A673 (cell line): ENCODE results near the gene SSPN. TPM values are rescaled to one million over a fixed set of nuclear protein-coding genes. Genes with fewer than 3 reads are reported as not detected.

Experiments used
- BruUV-seq: library from RNA; stranded (reverse); fragments of 400-500 nt; replicated peaks from 2 replicates; lab custom pipeline; 2021; lab: Mats Ljungman, UMichigan
- CTCF ChIA-PET: fragments of 300-600 bp; sonication (Branson Sonifier 250); formaldehyde crosslinking; loops from one replicate; lab custom pipeline; 2022; ENCODE audit warnings: antibody characterized with exemption; lab: Charles Lee
- POLR2A ChIA-PET: fragments of 300-600 bp; sonication (Branson Sonifier 250); formaldehyde crosslinking; loops from one replicate; lab custom pipeline; 2022; ENCODE audit warnings: antibody characterized with exemption; ENCODE audit not compliant: low non-redundant PET; lab: Charles Lee
- DNase-seq: peaks from one replicate; pipeline ENCODE4 v3.0.0-alpha.2; 2015; ENCODE audit warnings: low spot score
- H3K27ac ChIP-seq: fragments of 200-600 bp; sonication (generic); 2 replicates; pipeline ENCODE4 v1.5.1; 2016; ENCODE audit warnings: mixed run types, low read depth, mild to moderate bottlenecking, mixed read lengths, antibody characterized with exemption, low read length; ENCODE audit not compliant: poor library complexity, severe bottlenecking
- H3K27me3 ChIP-seq: fragments of 200-600 bp; sonication (generic); replicated peaks from 2 replicates; pipeline ENCODE4 v1.6.1; 2017; ENCODE audit warnings: mixed run types, low read depth, mild to moderate bottlenecking, mixed read lengths, antibody characterized with exemption, low read length; ENCODE audit not compliant: insufficient read depth, poor library complexity
- H3K36me3 ChIP-seq: fragments of 200-600 bp; sonication (generic); 2 replicates; pipeline ENCODE4 v1.6.1; 2016; ENCODE audit warnings: mixed run types, mild to moderate bottlenecking, mixed read lengths, antibody characterized with exemption, low read length; ENCODE audit not compliant: insufficient read depth, poor library complexity, severe bottlenecking
- H3K4me1 ChIP-seq: fragments of 200-600 bp; sonication (generic); 2 replicates; pipeline ENCODE4 v1.6.1; 2017; ENCODE audit warnings: mixed run types, mild to moderate bottlenecking, mixed read lengths, antibody characterized with exemption, low read length; ENCODE audit not compliant: insufficient read depth, poor library complexity, severe bottlenecking
- H3K4me3 ChIP-seq: fragments of 200-600 bp; sonication (generic); 2 replicates; pipeline ENCODE4 v1.5.1; 2016; ENCODE audit warnings: low read depth, mixed run types, mild to moderate bottlenecking, mixed read lengths, low read length; ENCODE audit not compliant: poor library complexity, severe bottlenecking
- H3K9me3 ChIP-seq: fragments of 200-600 bp; sonication (generic); 2 replicates; pipeline ENCODE4 v1.6.1; 2016; ENCODE audit warnings: mixed run types, low read depth, mild to moderate bottlenecking, mixed read lengths, antibody characterized with exemption, low read length; ENCODE audit not compliant: poor library complexity, severe bottlenecking
- CTCF ChIP-seq: fragments of 300-800, 200-600 bp; sonication (generic); conservative IDR thresholded peaks from 2 replicates; pipeline ENCODE4 v1.5.1; 2017; ENCODE audit warnings: low read depth, mild to moderate bottlenecking, antibody characterized with exemption, low read length, moderate library complexity, mixed read lengths
- EZH2 ChIP-seq: fragments of 200-600 bp; sonication (generic); IDR thresholded peaks from 2 replicates; pipeline ENCODE4 v1.6.1; 2017; ENCODE audit warnings: borderline replicate concordance, low read depth, mild to moderate bottlenecking, mixed read lengths, antibody characterized with exemption, low read length; ENCODE audit not compliant: poor library complexity, severe bottlenecking
- intact Hi-C: fragments of 100-400 bp; cut with micrococcal nuclease; formaldehyde crosslinking; loops from one replicate; pipeline ENCODE4 v1.10.0; 2022; ENCODE audit not compliant: unreplicated experiment
- total RNA-seq: library from RNA; stranded (reverse); gene quantifications from 2 replicates; pipeline ENCODE4 v1.2.3, GENCODE V29; 2021

SSPN gene
- total RNA-seq, 1 experiment from 2014 or later, result 9.8 TPM

- ChIA-PET CTCF (no interaction called here), POLR2A (no interaction called here)
- Histone ChIP-seq H3K27ac (no peak overlapping the region), H3K4me1 (no peaks in the 10 kb centered on the region), H3K36me3 (no peaks in the 10 kb centered on the region), H3K27me3 (no peaks in the 10 kb centered on the region), H3K9me3 (no peaks in the 10 kb centered on the region), H3K4me3 (no peak overlapping the region)
- no peak for DNase-seq
- TF ChIP-seq EZH2, result no peak
- TF ChIP-seq CTCF, result no peak
- intact Hi-C loops, result no loop called here
- no TSS peak for BruUV-seq
Measured at GRCh38 chr12:26283617-26284016, 88.2 kb downstream of the SSPN start.

GRCh38 chr12:26285401-26285800 lies 90.0 kb downstream of the SSPN start:
- Histone ChIP-seq H3K27ac (no peak overlapping the region), H3K36me3 (no peaks in the 10 kb centered on the region), H3K27me3 (no peaks in the 10 kb centered on the region), H3K4me3 (no peak overlapping the region), H3K9me3 (no peaks in the 10 kb centered on the region), H3K4me1 (no peaks in the 10 kb centered on the region)
- POLR2A ChIA-PET, result no interaction called here
- no peak for TF ChIP-seq EZH2
- no peak for TF ChIP-seq CTCF
- BruUV-seq, result no TSS peak
- no peak for DNase-seq
- intact Hi-C loops, result no loop called here
- CTCF ChIA-PET, result interaction anchor here (0.6 kb wide), 1 partner anchor 148 kb away, joined by 3 read pairs; no protein-coding TSS in a partner anchor

GRCh38 chr12:26286186-26286585 lies 90.8 kb downstream of the SSPN start:
- ChIA-PET POLR2A (no interaction called here), CTCF (no interaction called here)
- no TSS peak for BruUV-seq
- Histone ChIP-seq H3K4me3 (no peak overlapping the region), H3K36me3 (no peaks in the 10 kb centered on the region), H3K27ac (no peak overlapping the region), H3K27me3 (no peaks in the 10 kb centered on the region), H3K4me1 (no peaks in the 10 kb centered on the region), H3K9me3 (no peaks in the 10 kb centered on the region)
- TF ChIP-seq EZH2 (no peak), CTCF (no peak)
- no peak for DNase-seq
- intact Hi-C loops, result no loop called here
